ENCODE results near the gene FAF1. TPM values are rescaled to one million over a fixed set of nuclear protein-coding genes. Genes with fewer than 3 reads are reported as not detected.

The FAF1 gene
- total and polyA plus RNA-seq, 9 donors, result 23.1 to 76.0 (median 57.1) TPM

GRCh38 chr1:50994997-50995396 is 34.9 kb upstream of the FAF1 start:
- 77 to 83% (median 80%) methylated on average over 4 of the region's 4 CpGs for whole genome bisulfite sequencing, 3 donors
- no peak overlapping the region for H3K4me3 ChIP-seq
- intact Hi-C loops (cut with DNase I), result no loop called here
- H3K36me3 ChIP-seq, result no peaks in the 10 kb centered on the region
- no peak overlapping the region for H3K27ac ChIP-seq
- H3K27me3 ChIP-seq, result no peaks in the 10 kb centered on the region
- TF ChIP-seq POLR2A (IDR thresholded peaks at IDR 0.05) (no peak), EP300 (IDR thresholded peaks at IDR 0.05) (no peak)
- TF ChIP-seq, protein P1, sequence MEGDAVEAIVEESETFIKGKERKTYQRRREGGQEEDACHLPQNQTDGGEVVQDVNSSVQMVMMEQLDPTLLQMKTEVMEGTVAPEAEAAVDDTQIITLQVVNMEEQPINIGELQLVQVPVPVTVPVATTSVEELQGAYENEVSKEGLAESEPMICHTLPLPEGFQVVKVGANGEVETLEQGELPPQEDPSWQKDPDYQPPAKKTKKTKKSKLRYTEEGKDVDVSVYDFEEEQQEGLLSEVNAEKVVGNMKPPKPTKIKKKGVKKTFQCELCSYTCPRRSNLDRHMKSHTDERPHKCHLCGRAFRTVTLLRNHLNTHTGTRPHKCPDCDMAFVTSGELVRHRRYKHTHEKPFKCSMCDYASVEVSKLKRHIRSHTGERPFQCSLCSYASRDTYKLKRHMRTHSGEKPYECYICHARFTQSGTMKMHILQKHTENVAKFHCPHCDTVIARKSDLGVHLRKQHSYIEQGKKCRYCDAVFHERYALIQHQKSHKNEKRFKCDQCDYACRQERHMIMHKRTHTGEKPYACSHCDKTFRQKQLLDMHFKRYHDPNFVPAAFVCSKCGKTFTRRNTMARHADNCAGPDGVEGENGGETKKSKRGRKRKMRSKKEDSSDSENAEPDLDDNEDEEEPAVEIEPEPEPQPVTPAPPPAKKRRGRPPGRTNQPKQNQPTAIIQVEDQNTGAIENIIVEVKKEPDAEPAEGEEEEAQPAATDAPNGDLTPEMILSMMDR (IDR thresholded peaks at IDR 0.05), result no peak
- H3K9me3 ChIP-seq, result no peaks in the 10 kb centered on the region
- no peaks in the 10 kb centered on the region for H3K4me1 ChIP-seq (ENCODE audit: insufficient read depth)
- DNase-seq, result no peak

- intact Hi-C loops (cut with DNase I), result no loop called here
Measured at GRCh38 chr1:50993645-50994044, 33.6 kb upstream of the FAF1 start.

GRCh38 chr1:50992532-50993318 is 32.7 kb upstream of the FAF1 start:
- H3K4me3 ChIP-seq, result no peak overlapping the region
- intact Hi-C loops (cut with DNase I), result no loop called here
- no peak for TF ChIP-seq POLR2A (IDR thresholded peaks at IDR 0.05)
- TF ChIP-seq EP300 (IDR thresholded peaks at IDR 0.05), result no peak
- TF ChIP-seq, protein P1 (IDR thresholded peaks at IDR 0.05), result no peak
- H3K36me3 ChIP-seq, result no peaks in the 10 kb centered on the region
- DNase-seq, result no peak
- H3K27ac ChIP-seq, result no peak overlapping the region
- H3K27me3 ChIP-seq, result no peaks in the 10 kb centered on the region
- no peaks in the 10 kb centered on the region for H3K9me3 ChIP-seq
- 81 to 93% (median 86%) methylated on average over 3 of the region's 3 CpGs for WGBS, 3 donors
- no peaks in the 10 kb centered on the region for H3K4me1 ChIP-seq (ENCODE audit: insufficient read depth)

More at GRCh38 chr1:50993645-50994044, 33.6 kb upstream of the FAF1 start:
- DNase-seq, result no peak
- Histone ChIP-seq H3K36me3 (no peaks in the 10 kb centered on the region), H3K9me3 (no peaks in the 10 kb centered on the region), H3K27ac (no peak overlapping the region), H3K4me1 (ENCODE audit: insufficient read depth) (no peaks in the 10 kb centered on the region), H3K4me3 (no peak overlapping the region), H3K27me3 (no peaks in the 10 kb centered on the region)
- WGBS, 3 donors, result 94 to 98% (median 94%) methylated on average over 3 of the region's 3 CpGs
- TF ChIP-seq, protein P1 (IDR thresholded peaks at IDR 0.05), result no peak
- no peak for TF ChIP-seq EP300 (IDR thresholded peaks at IDR 0.05)
- no peak for TF ChIP-seq POLR2A (IDR thresholded peaks at IDR 0.05)

DNA sequence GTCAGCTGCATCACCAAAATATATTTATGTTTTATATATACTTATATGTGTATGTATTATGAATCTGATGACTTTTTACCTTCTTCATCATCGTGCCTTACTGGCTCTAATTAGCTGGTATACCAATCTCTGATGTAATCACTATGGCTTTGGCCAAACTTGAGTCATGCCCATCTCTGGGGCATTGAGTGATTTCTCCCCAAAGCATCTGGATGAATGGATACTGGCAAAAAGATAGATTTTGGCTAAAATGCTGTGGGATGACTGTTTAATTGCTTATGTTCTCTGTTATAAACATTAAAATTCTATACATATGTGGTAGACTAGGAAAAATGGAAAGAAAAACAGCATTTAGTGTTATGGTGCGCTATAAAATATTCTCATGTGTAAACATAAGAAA is 29.6 kb upstream of the FAF1 start:
- TF ChIP-seq, protein P1 (IDR thresholded peaks at IDR 0.05), result no peak
- no peak for TF ChIP-seq POLR2A (IDR thresholded peaks at IDR 0.05)
- no peak for TF ChIP-seq EP300 (IDR thresholded peaks at IDR 0.05)
- intact Hi-C loops (cut with DNase I), result no loop called here
- H3K27ac ChIP-seq, result no peak overlapping the region
- no peaks in the 10 kb centered on the region for H3K27me3 ChIP-seq
- H3K36me3 ChIP-seq, result no peaks in the 10 kb centered on the region
- DNase-seq, result no peak
- H3K9me3 ChIP-seq, result no peaks in the 10 kb centered on the region
- H3K4me3 ChIP-seq, result no peak overlapping the region
- H3K4me1 ChIP-seq (ENCODE audit: insufficient read depth), result peaks cover 2% of the 10 kb centered on the region
- WGBS, 3 donors, result 90 to 96% (median 95%) methylated on average over 2 of the region's 2 CpGs

All from ovary (tissue), 9 donors.